Endothelial cell of umbilical vein (primary cell): ENCODE results near the gene CGB3. TPM values are rescaled to one million over a fixed set of nuclear protein-coding genes. Genes with fewer than 3 reads are reported as not detected.

Experiments used
- BruUV-seq: library from RNA; stranded (reverse); fragments of 400-500 nt; replicated peaks from 2 replicates; lab custom pipeline; 2021; lab: Mats Ljungman, UMichigan
- CTCF ChIA-PET: fragments of 300-600, 350-600 bp; sonication (Branson Sonifier 250); formaldehyde crosslinking; loops from one replicate; lab custom pipeline; 2021; ENCODE audit warnings: antibody characterized with exemption, inconsistent platforms; lab: Charles Lee
- POLR2A ChIA-PET: fragments of 300-600, 350-600 bp; sonication (Branson Sonifier 250); formaldehyde crosslinking; loops from one replicate; lab custom pipeline; 2021; ENCODE audit warnings: antibody characterized with exemption, inconsistent platforms; lab: Charles Lee
- DNase-seq: peaks from one replicate; pipeline ENCODE4 v3.0.0-alpha.2; 2011; ENCODE audit warnings: low read depth, low spot score
- FAIRE-seq: peaks from 2 replicates; lab custom pipeline; 2011; peaks lifted over from hg19 to GRCh38; lab: Jason Lieb, UNC
- H2AFZ ChIP-seq: 2 replicates; pipeline ENCODE4 v1.6.0; 2012; ENCODE audit warnings: low read depth, low read length, control low read depth, inconsistent platforms
- H3K27ac ChIP-seq: 2 replicates; pipeline ENCODE4 v1.5.1; 2011; ENCODE audit warnings: low read depth, mild to moderate bottlenecking, control low read depth, low read length, moderate library complexity; ENCODE audit not compliant: insufficient read depth
- H3K27me3 ChIP-seq, 2 experiments: 2 replicates each; pipeline versions ENCODE4 v1.6.0 to v1.6.1; 2011; ENCODE audit warnings: low read length in 2 of 2, mixed read lengths in 1 of 2; ENCODE audit not compliant: control insufficient read depth in 2 of 2, insufficient read depth in 2 of 2
- H3K36me3 ChIP-seq, 2 experiments: 2 replicates in 1 of 2; 3 replicates in 1 of 2; pipeline ENCODE4 v1.5.1; 2011; ENCODE audit warnings: low read length in 2 of 2, mild to moderate bottlenecking in 1 of 2, moderate library complexity in 1 of 2; ENCODE audit not compliant: control insufficient read depth in 2 of 2, insufficient read depth in 2 of 2; ENCODE audit errors: extremely low read depth in 1 of 2
- H3K4me1 ChIP-seq: 3 replicates; pipeline ENCODE4 v1.5.1; 2011; ENCODE audit warnings: mild to moderate bottlenecking, low read length; ENCODE audit not compliant: control insufficient read depth, insufficient read depth; ENCODE audit errors: extremely low read depth
- H3K4me2 ChIP-seq: 2 replicates; pipeline ENCODE4 v1.6.1; 2011; ENCODE audit warnings: low read length, control low read depth, mixed read lengths; ENCODE audit not compliant: insufficient read depth
- H3K4me3 ChIP-seq, 3 experiments: fragments of 200-600 bp in 1 of 3; sonication (generic), shearing (Covaris generic) in 1 of 3; replicated peaks in 1 of 3; 2 replicates each; pipeline ENCODE4 v1.5.1; 2011 to 2016; ENCODE audit warnings: control low read depth in 3 of 3, low read length in 3 of 3, mild to moderate bottlenecking in 2 of 3, inconsistent platforms in 1 of 3, low read depth in 1 of 3, moderate library complexity in 1 of 3; ENCODE audit not compliant: insufficient read depth in 1 of 3
- H3K79me2 ChIP-seq: 2 replicates; pipeline ENCODE4 v1.6.0; 2012; ENCODE audit warnings: low read length, inconsistent platforms; ENCODE audit not compliant: control insufficient read depth, insufficient read depth
- H3K9ac ChIP-seq: replicated peaks from 2 replicates; pipeline ENCODE3; 2011; ENCODE audit warnings: low read length, control low read depth; ENCODE audit not compliant: insufficient read depth; ENCODE audit errors: extremely low read depth
- H3K9me1 ChIP-seq: replicated peaks from 3 replicates; pipeline ENCODE4 v1.6.0; 2011; ENCODE audit warnings: mild to moderate bottlenecking, low read length; ENCODE audit not compliant: control insufficient read depth, insufficient read depth; ENCODE audit errors: extremely low read depth
- H3K9me3 ChIP-seq: replicated peaks from 2 replicates; pipeline ENCODE4 v1.5.1; 2012; ENCODE audit warnings: low read length, inconsistent platforms; ENCODE audit not compliant: control insufficient read depth, insufficient read depth
- H4K20me1 ChIP-seq: replicated peaks from 2 replicates; pipeline ENCODE3; 2011; ENCODE audit warnings: mild to moderate bottlenecking, low read length; ENCODE audit not compliant: control insufficient read depth, insufficient read depth; ENCODE audit errors: extremely low read depth
- EZH2 ChIP-seq: IDR thresholded peaks from 2 replicates; pipeline ENCODE4 v1.6.1; 2012; ENCODE audit warnings: borderline replicate concordance, low read depth, mild to moderate bottlenecking, moderate library complexity, low read length, inconsistent platforms; ENCODE audit not compliant: severe bottlenecking
- FOS ChIP-seq: IDR thresholded peaks from 2 replicates; pipeline ENCODE4 v1.6.1; 2011; ENCODE audit warnings: mild to moderate bottlenecking, low read length, moderate library complexity, borderline replicate concordance; ENCODE audit not compliant: insufficient read depth
- JUN ChIP-seq: IDR thresholded peaks from 2 replicates; pipeline ENCODE4 v1.6.1; 2011; ENCODE audit warnings: borderline replicate concordance, low read depth; ENCODE audit not compliant: insufficient read length, insufficient read depth
- MAX ChIP-seq: IDR thresholded peaks from 2 replicates; pipeline ENCODE4 v1.6.1; 2011; ENCODE audit not compliant: insufficient read depth, insufficient read length
- MYC ChIP-seq: IDR thresholded peaks from one replicate; pipeline ENCODE4 v1.6.1; 2011; ENCODE audit warnings: mild to moderate bottlenecking, low read depth, low read length
- dilution Hi-C: fragments of 300-500 bp; cut with MboI; formaldehyde crosslinking; loops from one replicate; pipeline ENCODE4 v1.15.0; 2019; ENCODE audit warnings: low sequenced_read_pairs; ENCODE audit not compliant: extremely low pct_ligation_motif_present
- intact Hi-C: fragments of 100-400 bp; cut with micrococcal nuclease; formaldehyde crosslinking; loops from one replicate; pipeline ENCODE4 v1.10.0; 2022
- polyA plus RNA-seq, 4 experiments: library from polyadenylated mRNA; depleted of rRNA in 3 of 4; stranded (reverse) in 3 of 4; unstranded in 1 of 4; fragments of >200 nt; gene quantifications; 2 replicates each; pipeline versions ENCODE4 v1.2.1 to v1.2.3, GENCODE V29; 2011 to 2012; ENCODE audit warnings: missing spikeins in 1 of 4
- total RNA-seq: library from RNA; stranded (reverse); gene quantifications from 2 replicates; pipeline ENCODE4 v1.2.3, GENCODE V29; 2021

CGB3 gene
- total and polyA plus RNA-seq, 2 donors (not counting 3 experiments of a cell fraction or from before 2014, with no cell fraction given): not detected

GRCh38 chr19:48977061-48977460 is 47.1 kb downstream of the CGB3 start:
- no peak for TF ChIP-seq EZH2
- no peak for TF ChIP-seq JUN
- TF ChIP-seq FOS: no peak
- no peak for TF ChIP-seq MAX
- TF ChIP-seq MYC: no peak
- no peak overlapping the region for H3K27ac ChIP-seq

More at GRCh38 chr19:48977061-48977460, 47.1 kb downstream of the CGB3 start:
- Histone ChIP-seq H3K9ac (no peak overlapping the region), H3K4me1 (no peaks in the 10 kb centered on the region), H3K9me3 (no peaks in the 10 kb centered on the region), H2AFZ (no peak overlapping the region), H3K4me2 (no peak overlapping the region), H3K79me2 (no peaks in the 10 kb centered on the region), H4K20me1 (no peaks in the 10 kb centered on the region), H3K27me3 (no peaks in the 10 kb centered on the region), H3K9me1 (no peaks in the 10 kb centered on the region), H3K36me3 (peaks cover 2 to 15% of the 10 kb centered on the region in 2 experiments), H3K4me3 (no peak overlapping the region)
- dilution Hi-C loops (no loop called here), intact Hi-C loops (no loop called here)
- FAIRE-seq (no peak), DNase-seq (no peak)
- BruUV-seq: no TSS peak
- ChIA-PET CTCF (interaction anchor here (1.4 to 2.6 kb wide), 3 partner anchors 15 to 189 kb away, joined by 7 to 10 read pairs (median 7); partner anchors contain the start of gene RUVBL2), POLR2A (interaction anchor here (0.8 kb wide), 1 partner anchor 16 kb away, joined by 3 read pairs; the partner anchor contains the start of genes GYS1 and RUVBL2)
